Duodenal mucosa (tissue), 2 donors: ENCODE results near the gene ASS1.

Experiments used
- H3K27ac ChIP-seq: one replicate; pipeline ENCODE4 v1.7.0; 2013; ENCODE audit warnings: low read depth, low read length
- H3K27me3 ChIP-seq, 2 donors: one replicate each; pipeline ENCODE4 v1.7.0; 2013; ENCODE audit warnings: low read length in 2 of 2, control low read depth in 1 of 2; ENCODE audit not compliant: insufficient read depth in 2 of 2, control insufficient read depth in 1 of 2
- H3K36me3 ChIP-seq, 2 donors: one replicate each; pipeline ENCODE4 v1.7.0; 2013; ENCODE audit warnings: low read length in 2 of 2, control low read depth in 1 of 2; ENCODE audit not compliant: insufficient read depth in 2 of 2, control insufficient read depth in 1 of 2
- H3K4me1 ChIP-seq, 2 donors: one replicate each; pipeline ENCODE4 v1.7.0; 2013; ENCODE audit warnings: low read length in 2 of 2, control low read depth in 1 of 2; ENCODE audit not compliant: insufficient read depth in 2 of 2, control insufficient read depth in 1 of 2
- H3K4me3 ChIP-seq, 2 donors: one replicate each; pipeline ENCODE4 v1.7.0; 2013; ENCODE audit warnings: low read length in 2 of 2, low read depth in 1 of 2
- H3K9ac ChIP-seq, 2 donors: one replicate each; pipeline ENCODE4 v1.7.0; 2013; ENCODE audit warnings: low read length in 2 of 2, low read depth in 1 of 2
- H3K9me3 ChIP-seq, 2 donors: one replicate each; pipeline ENCODE4 v1.7.0; 2013; ENCODE audit warnings: low read length in 2 of 2, control low read depth in 1 of 2; ENCODE audit not compliant: control insufficient read depth in 1 of 2

ASS1 gene

DNA sequence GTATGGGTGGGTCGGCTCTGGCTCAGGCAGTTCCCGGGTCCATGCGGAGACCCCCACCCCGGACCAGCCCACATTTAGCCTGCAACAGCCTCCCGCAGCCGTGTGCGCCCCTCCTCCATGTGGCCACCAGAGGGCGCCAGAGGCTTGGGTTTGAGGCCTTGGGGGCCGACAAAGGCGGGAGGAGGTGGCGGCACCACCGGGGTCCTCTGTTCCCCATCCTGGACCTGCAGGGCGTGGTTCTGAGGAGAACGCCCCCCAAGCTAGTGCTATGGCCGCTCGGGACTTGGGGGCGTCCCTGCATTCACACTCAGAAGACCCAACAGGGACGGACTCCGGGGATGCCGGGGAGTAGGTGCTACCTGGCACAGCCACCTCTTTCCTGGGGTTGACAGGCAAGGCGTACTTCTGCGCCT, 16.5 kb downstream of the ASS1 start:
- no peak overlapping the region for H3K27ac ChIP-seq
- no peak overlapping the region for H3K4me3 ChIP-seq

DNA sequence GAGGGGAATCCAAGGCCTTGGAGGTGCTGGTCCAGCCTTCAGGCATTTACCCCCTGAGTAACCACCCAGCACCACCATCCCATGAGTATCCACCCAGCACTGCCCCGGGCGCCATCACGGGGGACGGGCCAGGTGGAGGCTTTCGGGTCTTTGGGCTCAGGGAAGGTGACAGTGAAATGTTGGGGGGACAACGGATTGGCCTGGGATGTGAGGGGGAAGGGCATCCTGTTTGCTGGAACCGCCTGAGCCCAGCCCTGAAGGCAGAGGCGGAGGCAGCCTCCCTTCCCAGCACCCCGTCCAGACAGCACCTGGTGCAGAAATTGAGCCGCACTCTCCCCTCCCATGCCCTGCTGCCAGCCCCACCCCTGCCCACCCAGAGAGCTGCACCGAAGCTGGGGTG, 17.0 kb downstream of the ASS1 start:
- Histone ChIP-seq H3K9me3 (no peaks in the 10 kb centered on the region), H3K9ac (no peak overlapping the region), H3K4me3 (no peak overlapping the region), H3K27me3 (peaks cover 0 to 3% of the 10 kb centered on the region in 2 donors), H3K4me1 (no peaks in the 10 kb centered on the region), H3K27ac (no peak overlapping the region), H3K36me3 (no peaks in the 10 kb centered on the region)

More for the DNA sequence above, 16.5 kb downstream of the ASS1 start:
- H3K9me3 ChIP-seq: no peaks in the 10 kb centered on the region
- no peaks in the 10 kb centered on the region for H3K4me1 ChIP-seq
- H3K36me3 ChIP-seq: no peaks in the 10 kb centered on the region
- H3K27me3 ChIP-seq: no peaks in the 10 kb centered on the region
- H3K9ac ChIP-seq: no peak overlapping the region

DNA sequence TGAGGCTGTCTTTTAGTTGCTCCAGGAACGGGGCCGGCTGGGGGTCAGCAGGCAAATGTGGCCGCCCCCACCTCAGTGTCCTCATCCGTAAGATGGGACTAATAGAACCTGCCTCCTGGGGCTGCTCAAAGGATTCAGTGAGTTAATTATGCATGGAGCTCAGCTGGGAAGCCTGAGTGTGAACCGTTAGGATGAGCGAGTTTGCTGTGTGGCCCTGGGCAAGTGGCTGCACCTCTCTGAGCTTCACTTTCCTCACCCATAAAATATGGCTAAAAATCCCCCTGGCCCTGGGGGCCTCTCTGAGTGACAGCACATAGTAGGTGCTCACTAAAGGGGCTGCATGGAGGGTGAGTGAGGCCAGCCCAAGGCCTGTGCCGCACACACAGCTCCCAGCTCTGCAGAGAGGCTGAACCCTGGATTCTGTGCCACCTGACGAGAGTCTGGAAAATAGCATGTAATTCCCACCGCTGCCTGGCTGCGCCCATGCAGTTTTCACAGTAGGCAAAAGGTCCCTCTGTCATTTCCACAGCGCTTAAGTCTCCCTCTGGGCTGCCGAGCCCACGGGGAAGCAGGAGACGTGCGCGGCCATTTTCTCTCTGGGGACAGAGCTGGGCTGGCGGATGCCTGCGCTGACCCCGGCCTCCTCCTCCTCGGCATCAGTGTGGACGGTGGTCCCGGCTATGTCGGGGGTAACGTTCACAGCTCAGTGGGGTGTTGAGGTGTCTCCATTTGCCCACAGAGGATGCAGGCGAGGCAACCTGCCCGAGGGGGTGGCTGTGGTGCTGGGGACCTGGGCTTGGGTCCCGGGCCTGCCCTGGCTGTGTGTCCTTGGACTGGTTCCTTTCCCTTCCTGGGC, 18.2 kb downstream of the ASS1 start:
- no peak overlapping the region for H3K27ac ChIP-seq
- no peaks in the 10 kb centered on the region for H3K9me3 ChIP-seq
- no peak overlapping the region for H3K9ac ChIP-seq
- no peak overlapping the region for H3K4me3 ChIP-seq
- H3K27me3 ChIP-seq: peaks cover 0 to 5% of the 10 kb centered on the region in 2 donors
- no peaks in the 10 kb centered on the region for H3K4me1 ChIP-seq
- H3K36me3 ChIP-seq: no peaks in the 10 kb centered on the region

DNA sequence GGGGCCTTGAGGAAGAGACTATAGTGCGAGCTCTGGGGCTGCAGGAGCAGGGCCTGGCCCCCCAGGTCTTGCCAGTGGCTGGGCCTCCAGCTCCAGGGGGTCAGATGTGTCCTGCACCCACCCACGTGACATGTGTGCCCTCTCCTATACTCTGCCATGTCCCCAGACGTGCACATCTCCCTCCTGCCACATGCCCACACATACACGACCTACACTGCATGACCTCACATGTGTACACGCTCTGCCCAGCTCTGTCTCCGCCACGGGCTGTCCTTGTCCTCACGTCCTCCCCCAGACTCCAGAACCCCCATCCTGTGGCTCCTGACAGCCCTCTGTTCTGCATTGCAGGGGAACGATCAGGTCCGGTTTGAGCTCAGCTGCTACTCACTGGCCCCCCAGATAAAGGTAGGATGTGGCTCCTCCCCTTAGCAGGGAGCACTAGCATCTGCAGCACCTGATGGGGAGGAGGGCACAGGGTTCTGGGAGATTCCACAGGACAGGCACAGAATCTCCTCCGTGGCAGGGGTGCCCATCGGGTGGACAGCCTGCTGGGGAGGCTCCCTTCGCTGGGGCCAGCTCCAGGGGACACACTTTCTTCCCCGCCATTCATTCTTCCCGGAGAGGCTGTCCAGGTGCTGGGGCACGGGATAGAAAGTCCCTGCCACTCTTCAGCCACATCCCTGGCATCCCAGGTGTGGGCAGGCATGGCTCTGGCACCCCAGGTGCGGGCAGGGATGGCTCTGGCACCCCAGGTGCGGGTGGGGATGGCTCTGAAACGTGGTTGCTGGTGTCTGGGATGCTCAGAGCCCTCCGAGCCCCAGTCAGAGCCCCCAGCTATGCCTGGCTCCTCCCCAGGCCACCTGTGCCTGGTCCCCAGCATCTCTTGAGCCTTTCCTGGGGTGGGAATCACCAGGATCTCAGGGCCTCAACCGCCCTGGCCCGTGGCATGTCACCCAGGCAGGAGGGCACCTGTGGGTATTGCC, 19.3 kb downstream of the ASS1 start:
- no peak overlapping the region for H3K4me3 ChIP-seq
- no peak overlapping the region for H3K9ac ChIP-seq
- no peak overlapping the region for H3K27ac ChIP-seq
- no peaks in the 10 kb centered on the region for H3K36me3 ChIP-seq
- H3K9me3 ChIP-seq: no peaks in the 10 kb centered on the region
- no peaks in the 10 kb centered on the region for H3K4me1 ChIP-seq
- peaks cover 0 to 5% of the 10 kb centered on the region in 2 donors for H3K27me3 ChIP-seq

DNA sequence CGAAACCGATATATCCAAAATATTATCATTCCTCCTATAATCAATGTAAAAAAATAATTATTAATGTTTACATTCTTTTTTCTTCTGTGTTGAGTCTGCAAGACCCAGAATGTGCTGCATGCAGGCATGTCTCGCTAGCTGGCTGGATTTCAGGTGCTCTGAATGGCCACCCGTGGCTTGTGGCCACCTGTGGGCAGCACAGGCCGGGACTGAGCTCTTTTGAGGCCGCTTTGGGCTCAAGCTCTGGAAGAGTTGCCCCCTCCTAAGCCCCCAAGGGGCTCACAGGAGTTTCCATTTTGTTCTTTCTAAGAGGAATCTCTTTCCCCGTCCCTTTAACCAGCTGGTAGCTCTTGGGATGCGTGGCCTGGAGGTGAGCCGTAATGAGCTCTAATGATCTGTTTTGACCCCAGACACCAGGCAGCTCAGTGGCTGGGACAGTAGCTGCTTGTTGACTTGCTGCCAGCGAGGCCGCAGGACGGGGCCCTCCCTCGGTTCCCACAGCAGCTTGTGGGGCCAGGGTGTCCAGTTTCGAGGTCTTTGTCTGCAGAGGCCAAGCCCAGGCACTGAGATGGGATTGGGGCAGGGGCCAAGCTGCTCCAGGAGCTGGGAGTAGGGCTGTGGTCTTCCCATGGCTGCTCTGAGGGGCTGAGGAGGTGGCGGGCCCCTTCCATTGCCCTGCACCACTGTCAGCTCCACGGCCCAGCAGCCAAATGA, 20.8 kb downstream of the ASS1 start:
- H3K27ac ChIP-seq: no peak overlapping the region
- H3K36me3 ChIP-seq: peaks cover 0 to under 1% of the 10 kb centered on the region in 2 donors
- peaks cover 0 to 5% of the 10 kb centered on the region in 2 donors for H3K27me3 ChIP-seq
- H3K4me1 ChIP-seq: no peaks in the 10 kb centered on the region
- H3K9me3 ChIP-seq: no peaks in the 10 kb centered on the region
- no peak overlapping the region for H3K9ac ChIP-seq
- H3K4me3 ChIP-seq: no peak overlapping the region

DNA sequence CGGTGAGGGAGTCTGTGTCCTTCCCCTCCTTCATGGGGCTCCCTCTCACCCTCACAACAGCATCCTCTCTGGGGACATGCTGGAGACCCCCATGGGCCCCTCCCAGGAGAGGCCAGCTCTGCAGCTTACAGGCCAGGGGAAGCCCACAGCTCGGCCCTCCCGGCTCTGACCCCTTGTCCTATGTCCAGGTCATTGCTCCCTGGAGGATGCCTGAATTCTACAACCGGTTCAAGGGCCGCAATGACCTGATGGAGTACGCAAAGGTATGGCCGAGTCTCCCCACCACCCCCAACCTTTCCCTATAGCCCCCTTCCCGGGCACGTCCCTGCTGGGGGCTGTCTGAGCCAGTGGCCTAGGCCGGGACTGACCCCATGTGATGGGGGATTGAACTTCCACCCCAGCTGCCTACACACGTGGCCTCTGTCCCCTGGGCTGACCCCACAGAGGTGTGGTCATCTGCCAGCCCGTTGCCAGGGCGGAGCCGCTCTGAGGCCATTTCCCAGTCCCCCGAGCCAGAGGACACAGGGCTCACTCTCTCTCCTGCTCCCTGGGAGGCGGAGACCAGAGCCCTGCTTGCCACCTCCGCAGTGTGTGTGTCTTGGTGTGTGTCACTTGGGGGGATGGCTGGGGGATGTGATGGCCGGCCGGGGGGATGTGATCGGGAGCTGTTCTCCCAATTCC, 21.9 kb downstream of the ASS1 start:
- Histone ChIP-seq H3K4me3 (no peak overlapping the region), H3K9ac (no peak overlapping the region), H3K36me3 (peaks cover 0 to 9% of the 10 kb centered on the region in 2 donors), H3K9me3 (no peaks in the 10 kb centered on the region), H3K27ac (no peak overlapping the region), H3K27me3 (peaks cover 0 to 5% of the 10 kb centered on the region in 2 donors), H3K4me1 (no peaks in the 10 kb centered on the region)

DNA sequence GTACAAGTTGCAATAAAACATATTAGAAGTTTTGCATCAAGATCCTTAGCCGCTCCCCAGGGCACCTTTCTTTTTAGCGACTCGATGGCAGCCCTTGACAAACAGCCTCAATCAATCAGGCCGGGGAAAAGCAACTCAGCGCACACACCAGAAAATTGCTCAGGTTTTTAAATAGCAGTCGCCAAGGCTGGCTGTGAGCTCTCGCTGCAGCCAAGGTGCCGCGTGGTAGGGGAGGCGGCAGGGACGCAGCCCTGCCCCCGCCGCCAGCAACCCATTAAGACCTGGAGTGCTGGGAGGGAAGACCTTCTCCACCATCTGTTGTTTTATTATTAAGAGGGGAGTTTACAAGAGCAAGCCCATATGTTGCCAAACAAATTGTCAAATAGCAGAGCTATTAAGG, 22.6 kb downstream of the ASS1 start:
- Histone ChIP-seq H3K27me3 (peaks cover 0 to 5% of the 10 kb centered on the region in 2 donors), H3K27ac (no peak overlapping the region), H3K9ac (no peak overlapping the region), H3K4me1 (no peaks in the 10 kb centered on the region), H3K9me3 (no peaks in the 10 kb centered on the region), H3K36me3 (peaks cover 0 to 9% of the 10 kb centered on the region in 2 donors), H3K4me3 (no peak overlapping the region)

DNA sequence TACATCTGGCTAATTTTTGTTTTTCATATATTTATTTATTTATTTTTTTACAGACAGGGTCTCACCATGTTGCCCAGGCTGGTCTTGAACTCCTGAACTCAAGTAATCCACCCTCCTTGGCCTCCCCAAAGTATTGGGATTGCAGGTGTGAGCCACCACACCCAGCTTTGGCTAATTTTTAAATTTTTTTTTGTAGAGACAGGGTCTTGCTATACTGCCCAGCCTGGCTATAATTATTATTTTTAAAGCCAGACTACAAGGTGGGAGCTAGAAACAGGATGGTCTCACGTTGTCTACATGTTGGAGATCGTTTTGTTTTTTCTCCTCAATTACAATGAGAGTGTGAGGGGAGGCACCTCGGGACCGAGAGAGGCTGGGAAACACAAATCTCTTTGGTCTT, 23.8 kb downstream of the ASS1 start:
- H3K9me3 ChIP-seq: no peaks in the 10 kb centered on the region
- H3K9ac ChIP-seq: no peak overlapping the region
- H3K27ac ChIP-seq: no peak overlapping the region
- peaks cover 0 to 5% of the 10 kb centered on the region in 2 donors for H3K27me3 ChIP-seq
- no peak overlapping the region for H3K4me3 ChIP-seq
- no peaks in the 10 kb centered on the region for H3K4me1 ChIP-seq
- peaks cover 0 to 9% of the 10 kb centered on the region in 2 donors for H3K36me3 ChIP-seq

DNA sequence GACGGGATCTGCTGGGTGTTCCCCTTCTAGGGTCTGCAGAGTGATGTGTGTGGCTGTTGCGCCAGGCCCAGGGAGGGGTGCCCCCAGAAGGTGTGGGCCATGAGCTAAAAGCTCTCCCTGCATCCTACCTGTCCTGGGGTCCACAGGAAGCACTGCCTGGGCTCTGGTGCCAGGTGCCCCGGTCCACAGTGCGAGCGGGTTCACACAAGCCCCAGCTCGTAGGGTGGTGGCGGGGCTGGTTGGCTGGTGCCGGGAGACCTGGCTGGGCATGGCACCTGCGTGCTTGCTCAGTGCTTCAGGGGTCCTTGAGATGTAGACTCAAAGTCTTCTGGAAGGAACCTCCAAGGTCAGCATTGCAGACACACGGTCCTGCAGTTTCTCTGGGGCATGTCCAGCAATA, 25.5 kb downstream of the ASS1 start:
- Histone ChIP-seq H3K27me3 (peaks cover 0 to 5% of the 10 kb centered on the region in 2 donors), H3K9me3 (no peaks in the 10 kb centered on the region), H3K9ac (no peak overlapping the region), H3K36me3 (peaks cover 0 to 9% of the 10 kb centered on the region in 2 donors), H3K4me1 (no peaks in the 10 kb centered on the region), H3K27ac (no peak overlapping the region), H3K4me3 (no peak overlapping the region)
